T-helper 22 cell (primary cell): ENCODE measurements around the gene SEC11A.
"Not testable (repeated sequence)": the region's sequence is repeated elsewhere in the genome, so short reads cannot be mapped to it uniquely, and the experiment has no call there.

Experiments
- DNase-seq: peaks from one replicate; pipeline ENCODE4 v3.0.0-alpha.2; 2020; ENCODE audit warnings: low read depth

The SEC11A gene

GRCh38 chr15:84716036-84716732, at the start of gene SEC11A:
TSS of gene SEC11A (minus strand) at chr15:84716139. CDS start at chr15:84716075, 64 bp downstream.
- peak; percentile 83 for DNase-seq

GRCh38 chr15:84765675-84766074, 49.7 kb upstream of the SEC11A start:
- no peak for DNase-seq

GRCh38 chr15:84764989-84765388, 49.0 kb upstream of the SEC11A start:
- no peak for DNase-seq

- no peak for DNase-seq
Measured at GRCh38 chr15:84764585-84764984, 48.6 kb upstream of the SEC11A start.

GRCh38 chr15:84762840-84763572, 47.1 kb upstream of the SEC11A start:
- DNase-seq, result no peak

GRCh38 chr15:84761607-84762131, 45.7 kb upstream of the SEC11A start:
- no peak for DNase-seq

- DNase-seq, result no peak
Measured at GRCh38 chr15:84760219-84760618, 44.3 kb upstream of the SEC11A start.

- no peak for DNase-seq
Measured at GRCh38 chr15:84759018-84759417, 43.1 kb upstream of the SEC11A start.

- DNase-seq, result no peak
Measured at GRCh38 chr15:84755736-84756527, 40.0 kb upstream of the SEC11A start.

GRCh38 chr15:84754889-84755288, 39.0 kb upstream of the SEC11A start:
- DNase-seq, result not testable (repeated sequence)

- no peak for DNase-seq
Measured at GRCh38 chr15:84752700-84753099, 36.8 kb upstream of the SEC11A start.

GRCh38 chr15:84752195-84752594, 36.3 kb upstream of the SEC11A start:
- no peak for DNase-seq

- not testable (repeated sequence) for DNase-seq
Measured at GRCh38 chr15:84751721-84752120, 35.8 kb upstream of the SEC11A start.

- DNase-seq, result no peak
Measured at GRCh38 chr15:84750583-84751092, 34.7 kb upstream of the SEC11A start.

GRCh38 chr15:84749111-84749991, 33.4 kb upstream of the SEC11A start:
- no peak for DNase-seq

GRCh38 chr15:84748274-84749110, 32.6 kb upstream of the SEC11A start, which contains the start of gene ZNF592:
TSS of gene ZNF592 (plus strand) at chr15:84748592. CDS start at chr15:84782676, 34,084 bp downstream.
- peak; percentile 72 for DNase-seq

- peak; percentile 62 for DNase-seq
Measured at GRCh38 chr15:84747416-84748273, 31.7 kb upstream of the SEC11A start.

GRCh38 chr15:84741121-84741520, 25.2 kb upstream of the SEC11A start:
- no peak for DNase-seq

- DNase-seq, result no peak
Measured at GRCh38 chr15:84740691-84741090, 24.8 kb upstream of the SEC11A start.
